Activated naive CD8-positive, alpha-beta T cell treated with anti-CD3 and anti-CD28 coated beads for 36 hours (primary cell): ENCODE measurements around the gene TRPC3. TPM values are rescaled to one million over a fixed set of nuclear protein-coding genes. Genes with fewer than 3 reads are reported as not detected.

Experiments used
- DNase-seq: peaks from one replicate; pipeline ENCODE4 v3.0.0; 2021
- H3K27ac Mint-ChIP-seq: one replicate; pipeline ENCODE4 v1.8.0; 2022; ENCODE audit warnings: mild to moderate bottlenecking, moderate library complexity, mixed read lengths
- H3K27me3 Mint-ChIP-seq: one replicate; pipeline ENCODE4 v1.8.0; 2022; ENCODE audit warnings: mild to moderate bottlenecking, mixed read lengths
- H3K36me3 Mint-ChIP-seq: one replicate; pipeline ENCODE4 v1.8.0; 2021; ENCODE audit warnings: mild to moderate bottlenecking, mixed read lengths
- H3K4me1 Mint-ChIP-seq: one replicate; pipeline ENCODE4 v1.8.0; 2021; ENCODE audit warnings: mixed read lengths
- H3K4me3 Mint-ChIP-seq: one replicate; pipeline ENCODE4 v1.8.0; 2022; ENCODE audit warnings: mild to moderate bottlenecking, moderate library complexity, mixed read lengths
- H3K9me3 Mint-ChIP-seq: one replicate; pipeline ENCODE4 v1.8.0; 2022; ENCODE audit warnings: mixed read lengths
- total RNA-seq, 2 experiments: library from RNA; stranded (reverse); gene quantifications; one replicate each; pipeline ENCODE4 v1.2.3, GENCODE V29; 2021

Gene TRPC3
- total RNA-seq, 2 experiments from 2014 or later = 0.12 to 0.42 TPM

- Mint-ChIP-seq H3K9me3 (peaks cover 2% of the 10 kb centered on the region), H3K4me3 (peak within 1 kb of the TSS; percentile 96), H3K27me3 (peaks cover 17% of the 10 kb centered on the region), H3K36me3 (peaks cover 18% of the 10 kb centered on the region), H3K27ac (peak within 1 kb of the TSS; percentile 88), H3K4me1 (peaks cover 20% of the 10 kb centered on the region)
- DNase-seq = peak; percentile 96
Measured at GRCh38 chr4:121869841-121870822, 81.7 kb downstream of the TRPC3 start, which contains the start of gene BBS7. BBS7 (minus strand) TSS chr4:121870474; CDS start chr4:121870313, 161 bp downstream.

- Mint-ChIP-seq H3K4me3 (no peak overlapping the region), H3K9me3 (peaks cover 2% of the 10 kb centered on the region), H3K27ac (peak overlapping the region; percentile 49), H3K4me1 (peaks cover 26% of the 10 kb centered on the region), H3K36me3 (peaks cover 22% of the 10 kb centered on the region), H3K27me3 (no peaks in the 10 kb centered on the region)
- no peak for DNase-seq
Measured at GRCh38 chr4:121863799-121864198, 88.1 kb downstream of the TRPC3 start.

GRCh38 chr4:121861426-121861825 is 90.4 kb downstream of the TRPC3 start:
- H3K4me3 Mint-ChIP-seq = no peak overlapping the region
- H3K4me1 Mint-ChIP-seq = peaks cover 24% of the 10 kb centered on the region
- no peak overlapping the region for H3K27ac Mint-ChIP-seq
- peaks cover 13% of the 10 kb centered on the region for H3K36me3 Mint-ChIP-seq
- peaks cover 2% of the 10 kb centered on the region for H3K9me3 Mint-ChIP-seq
- DNase-seq = no peak
- H3K27me3 Mint-ChIP-seq = no peaks in the 10 kb centered on the region

GRCh38 chr4:121860121-121860520 is 91.7 kb downstream of the TRPC3 start:
- no peaks in the 10 kb centered on the region for H3K27me3 Mint-ChIP-seq
- H3K9me3 Mint-ChIP-seq = no peaks in the 10 kb centered on the region
- H3K4me1 Mint-ChIP-seq = peaks cover 18% of the 10 kb centered on the region
- peaks cover 3% of the 10 kb centered on the region for H3K36me3 Mint-ChIP-seq
- no peak overlapping the region for H3K4me3 Mint-ChIP-seq
- DNase-seq = no peak
- no peak overlapping the region for H3K27ac Mint-ChIP-seq

- Mint-ChIP-seq H3K36me3 (peaks cover 11% of the 10 kb centered on the region), H3K4me1 (no peaks in the 10 kb centered on the region), H3K9me3 (no peaks in the 10 kb centered on the region), H3K27ac (no peak overlapping the region), H3K27me3 (no peaks in the 10 kb centered on the region), H3K4me3 (no peak overlapping the region)
- DNase-seq = no peak
Measured at GRCh38 chr4:121851354-121851753, 100.5 kb downstream of the TRPC3 start.

- no peaks in the 10 kb centered on the region for H3K9me3 Mint-ChIP-seq
- no peak overlapping the region for H3K27ac Mint-ChIP-seq
- no peaks in the 10 kb centered on the region for H3K4me1 Mint-ChIP-seq
- H3K4me3 Mint-ChIP-seq = no peak overlapping the region
- peaks cover 24% of the 10 kb centered on the region for H3K36me3 Mint-ChIP-seq
- H3K27me3 Mint-ChIP-seq = no peaks in the 10 kb centered on the region
- no peak for DNase-seq
Measured at GRCh38 chr4:121846662-121847061, 105.2 kb downstream of the TRPC3 start.

GRCh38 chr4:121842862-121843261 is 109.0 kb downstream of the TRPC3 start:
- H3K4me3 Mint-ChIP-seq = no peak overlapping the region
- H3K27me3 Mint-ChIP-seq = no peaks in the 10 kb centered on the region
- H3K4me1 Mint-ChIP-seq = no peaks in the 10 kb centered on the region
- peaks cover 1% of the 10 kb centered on the region for H3K9me3 Mint-ChIP-seq
- H3K27ac Mint-ChIP-seq = no peak overlapping the region
- DNase-seq = no peak
- H3K36me3 Mint-ChIP-seq = peaks cover 31% of the 10 kb centered on the region

GRCh38 chr4:121838136-121838535 is 113.7 kb downstream of the TRPC3 start:
- peaks cover 1% of the 10 kb centered on the region for H3K9me3 Mint-ChIP-seq
- H3K27ac Mint-ChIP-seq = no peak overlapping the region
- no peaks in the 10 kb centered on the region for H3K4me1 Mint-ChIP-seq
- DNase-seq = no peak
- no peaks in the 10 kb centered on the region for H3K27me3 Mint-ChIP-seq
- H3K36me3 Mint-ChIP-seq = peaks cover 23% of the 10 kb centered on the region
- no peak overlapping the region for H3K4me3 Mint-ChIP-seq

- Mint-ChIP-seq H3K36me3 (no peaks in the 10 kb centered on the region), H3K27ac (no peak overlapping the region)
Measured at GRCh38 chr4:121829511-121829910, 122.3 kb downstream of the TRPC3 start.

More at GRCh38 chr4:121829511-121829910, 122.3 kb downstream of the TRPC3 start:
- Mint-ChIP-seq H3K9me3 (no peaks in the 10 kb centered on the region), H3K27me3 (no peaks in the 10 kb centered on the region), H3K4me1 (no peaks in the 10 kb centered on the region), H3K4me3 (no peak overlapping the region)
- DNase-seq = no peak

Other genes starting within 250 kb of the TRPC3 start
- gene SMIM43, start 186.9 kb downstream of the TRPC3 start, total RNA-seq = not detected
- gene EXOSC9, start 150.7 kb downstream of the TRPC3 start, total RNA-seq = 10 to 100 TPM; 96.1 to 97.4 TPM
- 100 to 1,000 TPM; 127 to 128 TPM for gene CCNA2, start 128.2 kb downstream of the TRPC3 start, total RNA-seq
- 10 to 100 TPM; 22.7 to 23.9 TPM for gene BBS7, start 81.6 kb downstream of the TRPC3 start, total RNA-seq
- 10 to 100 TPM; 12.2 to 12.6 TPM for gene BLTP1, start 200.3 kb upstream of the TRPC3 start, total RNA-seq